Stimulated activated CD4-positive, alpha-beta T cell treated with anti-CD3 and anti-CD28 coated beads, Interleukin-1b, Interleukin-23, amount 100 ng/mL, for 24 hours (primary cell): ENCODE data around the gene MACC1.

Experiments used
- DNase-seq, 4 experiments: peaks; one replicate each; pipeline ENCODE4 v3.0.0-alpha.2; 2020; ENCODE audit warnings: low read depth in 4 of 4, low spot score in 1 of 4

MACC1 gene

DNA sequence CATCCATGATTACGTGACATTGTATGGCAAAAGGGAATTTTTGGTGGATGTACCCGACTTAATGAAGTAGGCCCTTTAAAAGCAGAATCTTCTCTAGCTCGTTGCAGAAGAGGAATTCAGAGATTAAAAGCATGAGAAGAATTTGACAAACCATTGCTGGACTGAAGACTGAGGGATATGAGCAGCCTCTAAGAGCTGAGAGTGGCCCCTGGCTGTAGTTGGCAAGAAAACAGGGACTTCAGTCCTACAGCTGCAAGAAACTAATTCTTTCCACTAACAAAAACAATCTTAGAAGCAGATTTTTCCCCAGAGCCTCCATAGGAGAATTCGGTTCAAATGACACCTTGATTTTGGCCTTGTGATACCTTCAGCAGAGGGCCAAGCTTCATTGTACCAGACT, 34.1 kb downstream of the MACC1 start:
- no peak for DNase-seq

GRCh38 chr7:20176578-20177242, 40.5 kb downstream of the MACC1 start:
- DNase-seq, result no peak

- no peak for DNase-seq
Measured at GRCh38 chr7:20173828-20174227, 43.4 kb downstream of the MACC1 start.

DNA sequence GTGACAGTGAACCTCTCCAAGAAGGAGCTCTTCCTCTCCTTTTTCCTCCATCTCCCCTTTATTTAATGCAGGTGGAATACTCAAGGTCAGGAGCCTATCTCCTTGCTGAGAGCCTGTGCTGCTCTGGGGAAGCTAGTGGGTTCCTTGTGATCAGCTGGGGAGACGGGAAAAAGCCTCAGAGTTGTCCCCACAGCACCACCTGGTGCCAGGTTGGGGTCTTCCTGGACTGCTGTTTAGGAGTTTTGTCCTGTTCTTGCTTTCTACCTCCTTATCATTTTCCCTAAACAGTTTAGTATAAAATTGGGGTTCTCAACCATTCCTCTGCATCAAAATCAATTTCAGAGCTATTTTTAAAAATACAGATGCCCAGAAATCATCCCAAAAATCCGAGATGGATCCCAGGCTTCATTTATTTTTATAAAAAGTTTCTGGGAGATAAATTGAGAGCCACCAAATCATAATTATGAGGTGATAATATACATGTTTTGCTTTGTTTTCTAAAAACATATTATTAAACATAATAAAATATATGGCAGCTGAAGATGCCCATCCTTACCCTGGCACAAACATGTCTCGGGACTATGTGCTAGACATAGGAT, 44.3 kb downstream of the MACC1 start:
- DNase-seq, result no peak

GRCh38 chr7:20170633-20171032, 46.6 kb downstream of the MACC1 start:
- DNase-seq, result no peak

- no peak for DNase-seq
Measured at GRCh38 chr7:20165146-20165510, 52.1 kb downstream of the MACC1 start.

GRCh38 chr7:20164425-20165145, 52.6 kb downstream of the MACC1 start:
- DNase-seq, result no peak

- DNase-seq, result no peak
Measured at GRCh38 chr7:20162665-20163064, 54.5 kb downstream of the MACC1 start.

GRCh38 chr7:20159226-20159747, 57.9 kb downstream of the MACC1 start:
- DNase-seq, result no peak

GRCh38 chr7:20158684-20159083, 58.5 kb downstream of the MACC1 start:
- no peak for DNase-seq

- no peak for DNase-seq
Measured at GRCh38 chr7:20157456-20157855, 59.7 kb downstream of the MACC1 start.

DNA sequence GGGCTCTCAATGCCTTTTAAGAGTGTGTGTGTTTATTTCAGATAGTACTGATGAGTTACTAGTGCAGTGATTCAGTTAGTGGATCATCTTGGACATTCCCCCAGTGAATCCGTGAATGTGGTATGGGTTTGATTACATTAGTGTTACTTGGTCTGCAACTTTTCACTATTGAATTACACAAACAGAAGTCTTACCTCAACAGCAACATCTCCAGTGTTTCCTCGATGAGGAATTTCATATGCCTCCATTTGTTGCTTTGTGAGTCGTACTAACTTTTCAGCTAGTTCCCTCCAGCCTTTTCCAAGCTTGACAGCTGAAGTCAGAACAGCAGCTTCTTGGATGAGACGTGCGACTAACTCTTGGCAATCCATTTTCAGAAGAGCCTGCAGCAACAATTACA, 63.2 kb downstream of the MACC1 start:
- DNase-seq, result no peak

- DNase-seq, result no peak
Measured at GRCh38 chr7:20153567-20153966, 63.6 kb downstream of the MACC1 start.

DNA sequence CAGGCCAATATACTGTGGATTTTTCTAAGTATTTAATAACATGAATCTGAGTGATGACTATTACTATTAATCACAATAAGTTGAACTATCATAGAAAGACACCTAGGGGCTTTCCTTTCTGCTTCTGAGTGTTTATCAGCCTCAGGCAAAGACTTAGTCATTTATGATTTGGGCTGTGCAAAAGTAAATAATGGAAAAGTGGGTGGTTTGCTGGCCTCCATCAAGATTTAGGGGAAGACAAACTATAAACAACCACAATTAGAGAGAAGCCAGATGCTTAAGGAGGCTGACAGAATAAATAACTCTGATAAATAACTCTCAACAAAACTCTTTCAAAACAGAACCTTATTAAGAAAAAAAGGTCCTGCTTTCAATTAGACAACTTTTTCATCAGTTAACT, 64.7 kb downstream of the MACC1 start:
- DNase-seq, result no peak

- DNase-seq, result no peak
Measured at GRCh38 chr7:20151708-20152456, 65.3 kb downstream of the MACC1 start.

DNA sequence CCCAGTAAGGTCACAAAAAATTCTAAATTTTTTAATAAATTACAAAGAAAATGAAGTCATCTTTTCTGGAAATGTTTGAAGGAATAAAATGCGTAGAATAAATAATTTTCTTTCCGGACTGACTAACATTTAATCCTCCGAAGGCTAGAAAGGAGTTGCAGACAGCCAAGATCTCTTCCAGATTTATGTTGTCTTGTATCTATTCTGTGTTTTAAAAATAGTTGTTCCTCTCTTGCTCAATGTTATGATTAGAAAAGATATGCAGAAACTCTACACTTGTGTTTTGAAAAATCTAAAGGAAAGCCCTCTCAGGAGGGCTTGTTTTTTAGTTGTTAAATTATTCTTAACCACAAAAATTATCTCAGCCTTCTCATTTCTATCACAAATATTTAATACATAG, 70.7 kb downstream of the MACC1 start:
- DNase-seq, result no peak

DNA sequence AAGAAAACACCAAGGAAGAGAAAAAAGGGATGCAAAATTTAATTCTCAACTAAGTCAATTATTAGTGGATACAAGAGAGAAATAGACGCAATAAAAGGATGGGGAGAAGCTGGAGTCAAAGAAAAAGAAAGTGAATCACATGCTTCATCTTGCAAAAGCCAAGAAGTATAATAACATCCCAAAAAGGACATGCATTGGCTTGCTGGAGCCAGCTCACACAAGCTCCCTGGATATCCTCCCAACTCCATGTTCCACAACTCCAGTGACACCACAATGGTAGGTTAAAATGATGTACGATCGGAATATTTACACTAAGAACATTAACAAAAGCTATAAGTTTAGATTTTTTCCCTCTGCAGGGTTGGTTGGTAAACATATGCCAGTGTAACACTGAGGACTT, 72.4 kb downstream of the MACC1 start:
- DNase-seq, result no peak

DNA sequence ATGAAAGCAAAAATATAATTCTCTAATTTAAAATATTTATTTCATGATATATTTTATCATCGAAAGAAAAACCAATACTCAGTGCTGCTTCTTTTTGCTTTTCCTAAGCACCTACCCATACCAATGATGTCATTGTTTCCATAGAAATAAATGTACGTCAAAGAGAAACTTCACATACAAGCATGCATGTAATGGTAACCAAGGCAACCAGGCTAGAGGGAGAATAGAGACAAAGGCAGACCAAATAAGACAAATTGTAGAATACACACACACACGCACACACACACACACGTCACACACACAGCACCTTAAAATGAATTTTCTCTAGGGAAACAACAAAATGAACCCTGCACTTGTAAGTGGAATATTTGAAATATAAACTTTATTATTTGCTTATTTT, 75.5 kb downstream of the MACC1 start:
- DNase-seq, result no peak

DNA sequence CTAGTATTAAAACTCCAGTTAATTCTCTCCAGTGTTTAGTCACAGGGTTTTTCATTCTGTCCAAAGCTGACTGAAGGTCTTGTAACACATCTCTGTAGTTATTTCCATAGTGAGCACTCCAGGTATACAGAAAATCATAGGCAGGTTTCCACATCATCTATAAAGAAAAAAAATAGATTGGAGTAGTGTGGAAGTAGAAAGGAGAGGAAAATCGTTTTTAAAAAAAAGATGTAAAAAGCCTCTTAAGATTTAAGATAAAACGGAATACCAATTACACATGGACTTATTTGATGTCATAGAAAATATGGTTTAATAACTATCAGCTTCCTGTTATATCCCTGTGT, 76.2 kb downstream of the MACC1 start:
- no peak for DNase-seq

GRCh38 chr7:20140291-20141001, 76.7 kb downstream of the MACC1 start:
- no peak for DNase-seq

DNA sequence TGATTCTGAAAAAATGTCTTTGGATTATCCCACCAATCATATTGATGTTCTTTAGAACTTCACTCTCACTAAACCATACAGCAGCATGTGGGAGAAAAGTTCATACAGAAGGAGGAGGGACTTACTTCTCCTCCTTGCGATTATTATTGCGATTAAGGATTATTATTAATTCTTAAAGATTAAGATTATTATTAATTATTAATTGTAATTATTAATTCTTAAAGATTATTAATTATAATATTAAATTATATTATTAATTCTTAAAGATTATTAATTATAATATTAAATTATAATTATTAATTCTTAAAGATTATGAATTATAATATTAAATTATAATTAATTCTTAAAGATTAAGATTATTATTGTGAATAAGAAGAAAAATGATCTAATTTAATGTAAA, 80.5 kb downstream of the MACC1 start:
- DNase-seq, result no peak
